ENCODE results near the gene FMNL2.

The FMNL2 gene

DNA sequence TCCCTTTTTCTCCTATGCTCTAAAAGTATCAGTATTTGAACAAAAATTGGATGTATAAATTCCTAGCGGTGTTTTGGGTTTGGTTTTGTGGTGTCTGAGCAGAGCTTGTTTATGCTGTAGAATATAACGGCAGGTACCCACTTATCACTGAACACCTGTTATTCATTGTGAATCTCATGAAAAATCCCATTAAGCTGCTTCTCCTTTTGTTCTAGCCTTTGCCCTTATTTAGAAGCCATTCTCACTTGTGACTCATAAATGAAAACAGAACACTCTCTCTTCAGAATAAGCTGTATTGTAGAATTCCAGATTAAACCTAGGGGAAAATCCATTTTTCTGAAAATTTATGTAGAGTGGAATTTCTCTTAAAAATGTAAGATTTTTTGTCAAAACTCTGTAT, 278.3 kb downstream of the FMNL2 start:
- TF ChIP-seq CTCF (IDR thresholded peaks at IDR 0.05) (no peak), ZFX (IDR thresholded peaks at IDR 0.05; ENCODE audit: borderline replicate concordance) (no peak)
- no peak overlapping the region for H3K27ac ChIP-seq

- no peak overlapping the region for H3K27ac ChIP-seq
- TF ChIP-seq ZFX (IDR thresholded peaks at IDR 0.05; ENCODE audit: borderline replicate concordance) (no peak), CTCF (IDR thresholded peaks at IDR 0.05) (no peak)
Observed at GRCh38 chr2:152615177-152615576, 280.2 kb downstream of the FMNL2 start.

DNA sequence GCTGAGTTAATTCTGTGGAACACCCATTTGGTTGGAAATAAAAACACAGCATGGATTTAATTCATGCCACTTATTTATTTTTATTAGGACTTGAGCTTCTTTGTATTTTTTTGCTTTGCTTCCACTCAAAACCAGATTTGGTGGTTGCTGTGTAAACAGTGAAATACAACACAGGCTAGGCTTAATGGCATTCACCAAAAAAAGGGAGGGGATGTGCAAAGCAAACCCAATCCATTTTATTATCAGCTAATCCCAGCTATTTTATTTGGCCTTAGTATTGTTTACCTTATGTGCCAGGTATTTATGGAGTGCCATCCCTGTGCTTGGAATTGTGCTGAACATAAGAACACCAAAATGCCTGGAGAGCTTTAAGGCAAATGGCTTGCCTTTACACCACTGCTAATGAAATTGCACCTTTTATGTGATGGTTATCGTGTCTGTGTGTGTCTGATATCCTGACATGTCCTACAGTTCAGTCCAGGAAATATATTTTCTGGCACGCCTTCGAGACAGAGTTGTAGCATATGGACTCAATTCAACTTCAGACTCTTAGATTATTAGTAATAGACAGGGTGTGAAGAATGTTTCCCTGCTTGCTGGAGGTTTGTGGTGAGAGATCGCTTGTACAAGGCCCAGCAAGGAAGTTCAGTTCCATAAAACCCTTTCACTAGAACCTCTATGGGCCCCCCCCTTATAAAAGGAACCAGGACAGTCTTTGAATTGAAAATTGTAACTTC, 282.6 kb downstream of the FMNL2 start:
- TF ChIP-seq CTCF (IDR thresholded peaks at IDR 0.05) (no peak), ZFX (IDR thresholded peaks at IDR 0.05; ENCODE audit: borderline replicate concordance) (no peak)
- no peak overlapping the region for H3K27ac ChIP-seq

GRCh38 chr2:152618193-152618564, 283.2 kb downstream of the FMNL2 start:
- no peak overlapping the region for H3K27ac ChIP-seq
- TF ChIP-seq CTCF (IDR thresholded peaks at IDR 0.05): no peak
- TF ChIP-seq ZFX (IDR thresholded peaks at IDR 0.05; ENCODE audit: borderline replicate concordance): no peak

GRCh38 chr2:152620208-152620607, 285.2 kb downstream of the FMNL2 start:
- no peak overlapping the region for H3K27ac ChIP-seq
- TF ChIP-seq ZFX (IDR thresholded peaks at IDR 0.05; ENCODE audit: borderline replicate concordance): no peak
- no peak for TF ChIP-seq CTCF (IDR thresholded peaks at IDR 0.05)

DNA sequence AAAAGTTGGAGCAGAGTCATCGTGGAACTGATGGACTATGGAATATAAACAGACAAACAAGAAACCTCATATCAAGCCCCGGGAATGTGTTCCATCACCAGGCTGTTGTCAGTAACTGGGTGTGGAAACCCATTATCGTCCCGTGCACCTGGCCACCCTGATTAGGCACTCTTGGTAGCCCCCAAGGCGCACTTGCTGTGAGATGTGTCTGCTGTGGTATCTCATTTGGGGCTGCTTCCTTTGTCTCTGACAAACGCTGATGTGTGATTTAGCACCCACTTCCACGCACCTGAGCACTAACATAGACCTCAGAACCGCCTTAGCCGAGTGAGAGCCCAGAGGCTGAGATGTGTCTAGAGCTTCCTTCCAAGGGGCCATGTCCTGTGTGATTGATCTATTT, 286.0 kb downstream of the FMNL2 start:
- no peak overlapping the region for H3K27ac ChIP-seq
- TF ChIP-seq CTCF (IDR thresholded peaks at IDR 0.05): no peak
- TF ChIP-seq ZFX (IDR thresholded peaks at IDR 0.05; ENCODE audit: borderline replicate concordance): no peak

- TF ChIP-seq ZFX (IDR thresholded peaks at IDR 0.05; ENCODE audit: borderline replicate concordance) (no peak), CTCF (IDR thresholded peaks at IDR 0.05) (no peak)
- H3K27ac ChIP-seq: no peak overlapping the region
Observed at GRCh38 chr2:152622219-152622618, 287.2 kb downstream of the FMNL2 start.
